Fibroblast of skin of right biceps (primary cell): Measurements from ENCODE around the gene MGAT1.
A peak's percentile ranks its signal among the peaks of the same experiment; 100 is the strongest.
"Not testable (repeated sequence)": the region's sequence is repeated elsewhere in the genome, so short reads cannot be mapped to it uniquely, and the experiment has no call there.

Experiments
- DNase-seq: peaks from one replicate; pipeline ENCODE4 v3.0.0-alpha.2; 2013

Gene MGAT1

DNA sequence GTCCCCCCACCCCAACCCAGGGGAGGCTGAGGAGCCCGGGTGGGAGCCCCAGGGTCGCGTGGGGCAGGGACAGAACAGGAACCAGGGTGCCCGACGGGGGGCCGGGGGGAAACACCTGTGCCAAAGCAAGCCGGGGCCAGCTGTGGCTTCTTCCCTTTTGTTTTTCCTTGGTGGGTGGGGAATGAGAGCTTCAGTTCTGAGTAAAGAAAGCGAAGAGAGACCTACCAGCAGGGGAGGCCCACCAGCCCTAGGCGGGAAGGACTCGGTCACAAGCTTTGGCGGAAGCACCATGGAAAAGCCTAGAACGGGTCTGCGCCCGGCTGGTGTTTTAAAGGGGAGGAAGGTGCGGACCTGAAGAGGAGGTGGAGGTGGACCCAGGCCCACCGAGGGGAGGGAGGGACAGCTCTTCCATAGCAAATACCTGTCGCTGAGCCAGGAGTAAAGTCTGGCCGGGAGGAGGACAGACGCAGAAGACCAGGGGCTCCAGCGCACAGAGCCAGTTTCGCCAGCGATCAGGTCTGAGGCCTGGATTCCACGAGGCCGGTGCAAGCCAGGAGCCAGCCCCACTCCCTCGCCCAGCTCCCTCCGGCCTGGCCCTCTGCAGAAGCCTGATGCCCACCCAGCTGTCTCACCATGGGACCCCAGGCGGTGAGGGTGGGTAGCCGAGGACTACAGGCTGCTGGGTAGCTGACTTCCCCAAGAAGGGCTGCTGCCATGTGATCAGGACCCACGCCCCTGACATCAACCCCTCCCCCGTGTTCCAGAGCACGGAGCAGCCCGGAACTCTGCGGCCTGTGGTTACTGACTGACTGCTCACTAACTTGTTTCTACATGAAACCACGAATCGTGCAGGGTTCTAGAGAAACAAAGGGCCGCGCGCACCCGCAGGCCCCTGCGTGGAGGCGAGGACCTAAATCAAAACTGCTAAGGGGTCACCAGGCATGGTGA is 849 bp upstream of the MGAT1 start:
- DNase-seq = no peak

DNA sequence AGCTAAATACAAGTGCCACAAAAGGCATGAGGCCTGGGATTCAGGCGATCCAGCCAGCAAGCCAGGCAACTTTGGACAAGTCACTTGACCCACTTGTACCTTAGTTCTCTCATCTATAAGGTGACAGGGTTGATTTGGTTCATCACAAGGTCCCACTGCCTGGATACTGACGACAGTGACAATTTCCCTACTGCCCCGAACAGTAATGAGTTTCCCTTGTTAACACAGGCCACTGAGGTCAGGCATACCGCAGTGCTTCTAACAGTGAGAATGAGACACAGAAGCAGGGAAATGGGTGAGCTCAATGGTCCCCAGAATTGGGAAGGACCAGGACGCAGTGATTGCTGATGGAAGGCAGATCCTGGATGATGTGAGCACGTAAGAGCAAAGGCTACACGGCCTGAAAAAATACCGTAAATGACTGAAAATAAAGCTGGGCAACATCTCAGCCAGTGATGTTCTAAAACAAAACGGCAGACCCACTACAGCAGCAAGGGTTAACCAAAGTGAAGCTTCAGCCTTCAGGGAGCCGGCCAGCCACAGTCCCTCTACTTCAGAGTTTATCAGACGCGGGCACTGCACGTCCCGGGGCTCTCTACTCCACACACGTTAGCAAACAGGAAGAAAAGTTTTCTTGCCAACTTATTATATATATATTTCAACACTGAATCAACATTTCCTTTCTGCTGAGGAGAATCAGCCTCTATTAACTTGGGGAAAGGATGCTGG is 846 bp downstream of the MGAT1 start:
- no peak for DNase-seq

DNA sequence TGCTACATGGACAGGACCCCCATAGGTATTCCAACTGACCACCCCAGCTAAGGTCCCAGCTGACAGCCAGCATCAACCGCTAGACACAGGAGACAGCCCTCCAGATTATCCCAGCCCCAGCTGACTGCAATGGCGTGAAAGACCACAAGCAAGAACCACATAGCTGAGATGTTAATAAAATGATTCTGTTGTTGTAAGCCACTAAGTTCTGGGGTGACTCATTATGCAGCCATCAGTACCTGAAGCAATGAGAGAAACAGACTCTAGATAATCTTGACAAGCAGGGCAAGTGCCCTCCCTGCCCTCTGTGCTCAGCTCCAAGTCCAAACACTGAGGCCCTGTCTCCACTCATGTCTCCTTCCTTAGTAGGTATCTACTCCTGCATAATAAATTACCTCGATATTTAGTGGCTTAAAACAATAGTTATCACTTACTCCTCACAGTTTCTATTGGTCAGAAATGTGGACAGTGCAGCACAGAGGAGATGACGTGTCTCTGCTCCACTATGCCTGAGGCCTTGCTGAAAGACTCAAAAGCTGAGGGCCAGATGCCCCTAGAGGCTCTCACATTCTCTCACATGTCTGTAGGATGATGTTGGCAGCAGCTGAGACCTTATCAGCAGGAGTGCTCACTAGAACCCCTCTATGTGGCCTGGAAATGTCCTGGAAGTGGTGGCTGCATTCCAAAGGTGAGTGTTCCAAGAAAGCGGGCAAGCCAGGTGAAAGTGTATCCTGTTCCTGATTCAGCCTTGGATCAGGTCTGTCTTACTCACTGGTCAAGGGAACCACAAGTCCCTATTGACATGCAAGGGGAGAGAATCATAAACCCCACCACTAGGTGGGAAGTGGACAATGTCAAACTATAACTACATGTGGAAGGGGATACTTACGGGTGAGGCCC is 2.5 kb downstream of the MGAT1 start:
- DNase-seq = peak; percentile 83

DNA sequence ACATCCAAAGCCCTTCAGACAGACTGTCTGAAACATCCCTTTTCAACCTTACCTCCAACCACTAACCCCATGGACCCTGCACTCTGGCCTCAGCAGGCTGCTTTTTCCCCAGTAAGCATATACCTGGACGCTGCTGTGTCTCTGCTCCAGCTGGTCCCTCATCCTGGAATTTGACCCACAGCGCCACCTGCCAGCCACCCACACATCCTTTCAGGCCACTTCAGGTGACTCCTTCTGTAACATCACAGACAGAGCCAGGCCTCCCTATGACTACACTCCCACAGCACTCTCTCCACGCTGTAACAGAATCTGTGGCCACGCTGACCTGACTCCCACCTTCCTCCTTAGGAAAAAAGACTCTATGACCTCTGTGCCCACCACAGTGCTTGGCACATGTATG is 3.4 kb downstream of the MGAT1 start:
- DNase-seq = no peak

DNA sequence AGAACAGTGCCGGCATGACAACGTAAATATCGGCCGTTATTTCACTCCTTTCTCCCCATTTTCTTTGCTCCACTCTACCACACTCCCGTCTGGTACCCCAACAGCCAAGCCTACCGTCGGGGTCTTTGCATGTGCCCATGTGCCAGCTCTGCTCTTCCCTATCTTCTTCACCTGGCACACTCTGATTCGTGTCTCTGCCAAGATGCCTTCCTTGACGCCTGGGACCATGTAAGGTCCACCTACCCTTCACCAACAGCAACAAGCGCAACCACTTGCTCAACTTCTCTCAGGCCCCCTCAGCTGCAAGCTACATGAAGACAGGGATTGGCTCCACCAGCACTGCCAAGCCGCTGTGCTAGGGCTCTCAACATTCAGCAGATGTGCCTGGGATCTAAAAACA is 4.4 kb downstream of the MGAT1 start:
- DNase-seq = no peak

DNA sequence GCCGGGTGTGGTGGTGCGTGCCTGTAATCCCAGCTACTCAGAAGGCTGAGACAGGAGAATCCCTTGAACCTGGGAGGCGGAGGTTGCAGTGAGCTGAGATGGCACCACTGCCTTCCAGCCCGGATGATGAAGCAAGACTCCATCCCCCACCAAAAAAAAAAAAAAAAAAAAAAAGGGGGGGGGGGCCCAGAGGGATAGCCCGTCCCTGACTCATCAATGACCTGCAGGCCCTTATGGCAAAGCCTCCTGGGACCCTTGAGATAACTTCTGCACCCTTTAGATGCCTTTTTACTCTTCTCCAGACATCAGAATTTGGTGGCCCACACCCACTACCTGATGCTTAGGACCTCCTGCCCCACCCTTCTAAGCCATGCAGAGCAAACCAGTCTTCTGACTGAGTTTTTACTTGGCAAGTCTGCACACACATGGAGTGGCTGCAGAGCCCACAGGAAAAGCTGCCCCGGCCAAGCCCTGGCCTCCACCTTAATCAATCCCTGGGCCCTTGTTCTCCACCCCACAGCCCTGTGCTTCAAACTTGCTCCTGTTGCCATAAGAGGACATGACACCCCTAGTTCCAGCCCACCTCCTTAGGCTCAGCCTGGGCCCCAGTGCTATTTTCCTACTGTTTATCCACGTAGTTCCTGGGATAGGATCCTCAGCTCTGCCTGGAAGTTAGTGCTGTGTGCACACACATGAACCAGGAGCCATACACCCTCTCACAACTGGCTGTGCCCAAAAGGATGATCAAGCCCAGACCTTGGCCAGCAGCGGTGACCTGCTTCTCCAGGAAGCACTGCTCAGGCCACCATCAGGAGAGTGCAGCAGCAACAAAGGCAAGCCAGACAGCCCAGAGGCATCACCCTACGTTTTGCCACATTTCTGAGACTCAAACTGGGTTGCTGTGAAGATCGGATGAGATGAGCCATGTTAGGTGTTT is 5.1 kb downstream of the MGAT1 start:
- no peak for DNase-seq

DNA sequence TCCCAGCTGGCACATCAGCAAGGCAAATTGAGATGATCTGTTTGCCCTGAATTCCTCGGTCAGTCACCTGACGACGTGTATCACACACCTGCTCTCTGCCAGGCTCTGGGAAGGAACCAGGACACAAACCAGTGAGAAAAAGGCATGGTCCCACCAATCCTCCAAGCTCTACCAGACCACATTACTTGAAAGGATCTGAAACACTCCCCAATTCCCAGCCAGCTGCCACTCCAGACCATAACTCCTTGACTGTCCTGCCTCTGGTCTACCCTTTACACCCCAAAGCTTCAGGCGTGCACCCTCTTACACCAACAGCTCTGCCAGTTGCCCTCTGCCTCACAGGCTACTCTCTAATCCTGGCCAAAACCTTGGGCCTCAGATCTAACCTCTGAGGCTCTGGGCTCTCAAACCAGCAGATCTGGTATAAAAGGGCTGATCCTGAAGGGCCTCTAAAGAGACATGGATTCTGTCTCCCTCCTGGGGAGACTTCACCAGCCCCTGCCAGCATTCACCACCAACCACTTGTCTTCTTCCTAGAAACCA is 6.8 kb downstream of the MGAT1 start:
- no peak for DNase-seq

DNA sequence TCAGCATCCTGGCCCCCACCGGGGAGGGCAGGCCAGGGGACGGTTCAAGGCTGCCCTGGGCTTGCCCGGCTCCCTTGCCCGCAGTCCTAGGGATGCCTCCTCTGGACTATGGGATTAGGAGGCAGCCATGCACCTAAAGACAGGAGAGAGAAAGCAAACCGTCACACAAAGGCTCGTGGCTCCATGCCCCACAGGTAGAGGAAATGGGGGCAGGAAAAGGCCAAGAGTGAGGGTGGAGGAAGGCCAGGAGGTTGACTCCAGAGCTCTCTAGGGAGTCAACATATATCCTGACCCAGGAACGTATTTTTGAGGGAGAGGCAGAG is 9.7 kb downstream of the MGAT1 start:
- no peak for DNase-seq

DNA sequence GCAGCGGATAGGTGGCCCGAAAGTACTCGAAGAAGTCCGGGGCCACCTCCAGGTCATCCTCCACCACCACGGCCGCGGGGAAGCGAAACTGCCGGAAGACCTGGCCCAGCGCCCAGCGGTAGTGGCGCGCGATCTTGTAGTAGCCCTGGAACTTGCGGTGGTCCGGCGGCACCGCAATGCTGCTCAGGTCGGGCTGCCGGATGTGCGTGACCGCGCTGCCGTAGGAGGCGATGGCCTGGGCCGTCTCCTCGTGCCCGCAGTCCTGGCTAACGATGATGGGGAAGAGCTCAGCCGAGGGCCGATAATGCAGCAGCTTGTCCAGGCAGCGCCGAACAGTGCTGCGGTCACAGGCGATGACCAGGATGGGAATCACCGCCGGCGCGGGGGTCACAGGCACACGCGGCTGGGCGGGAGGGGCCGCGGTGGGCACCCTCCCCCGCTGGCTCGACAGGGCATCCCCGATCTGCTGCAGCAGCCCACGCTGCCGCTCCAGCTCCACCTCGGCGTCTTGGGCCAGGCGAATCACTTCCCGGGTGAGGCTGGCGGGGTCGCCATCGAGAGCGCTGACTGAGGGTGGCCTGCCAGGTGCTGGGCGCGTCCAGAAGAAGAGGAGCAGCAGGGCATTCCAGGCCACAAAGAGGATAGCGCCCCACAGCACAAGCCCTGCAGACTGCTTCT is 10.2 kb downstream of the MGAT1 start:
- DNase-seq = no peak

DNA sequence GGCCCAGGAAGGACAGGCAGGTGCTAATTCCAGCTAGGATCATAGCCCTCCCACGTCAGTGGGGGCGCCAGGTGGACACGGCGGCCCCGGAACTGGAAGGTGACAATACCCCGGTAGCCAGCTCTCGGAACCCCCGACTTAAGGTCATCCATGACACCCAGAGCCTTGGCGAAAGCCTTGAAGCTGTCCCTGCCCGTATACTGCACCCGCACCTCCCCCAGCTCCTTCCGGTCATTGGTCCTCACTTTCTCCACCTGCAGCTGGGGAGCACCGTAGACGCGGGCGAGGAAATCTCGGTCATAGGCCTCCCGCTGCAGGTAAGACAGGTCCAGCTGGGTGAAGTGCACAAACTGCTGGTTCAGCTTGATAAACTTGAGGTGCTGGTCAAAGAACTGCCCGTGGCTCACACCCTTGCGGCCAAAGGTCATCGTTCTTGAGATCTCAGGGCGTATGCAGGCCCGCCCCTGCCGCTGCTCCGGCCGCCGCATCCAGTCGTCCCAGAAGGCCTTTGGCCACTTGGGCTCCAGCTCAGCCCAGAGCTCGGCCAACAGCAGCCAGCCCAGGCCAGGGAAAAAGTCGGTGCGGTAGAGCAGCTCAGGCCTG is 10.9 kb downstream of the MGAT1 start:
- DNase-seq = no peak

DNA sequence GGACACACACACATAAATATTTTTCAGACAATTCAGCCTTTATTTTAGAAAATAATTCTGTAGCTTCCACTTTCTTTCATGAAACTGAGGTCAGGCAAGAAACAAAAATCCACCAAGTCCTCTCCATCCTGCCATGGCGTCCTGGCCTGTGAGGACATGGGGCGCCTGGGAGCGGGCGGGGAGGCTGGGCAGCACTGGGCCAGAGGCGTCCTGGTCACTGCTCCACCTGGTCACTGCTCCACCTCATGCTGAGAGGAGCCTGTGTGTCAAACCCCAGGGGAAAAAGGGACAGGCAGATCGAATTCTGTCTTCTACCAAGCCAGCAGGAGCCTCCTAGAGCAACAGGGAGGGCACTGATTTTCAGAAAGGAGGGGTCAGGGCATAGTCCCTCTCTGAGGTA is 12.1 kb downstream of the MGAT1 start:
- no peak for DNase-seq

DNA sequence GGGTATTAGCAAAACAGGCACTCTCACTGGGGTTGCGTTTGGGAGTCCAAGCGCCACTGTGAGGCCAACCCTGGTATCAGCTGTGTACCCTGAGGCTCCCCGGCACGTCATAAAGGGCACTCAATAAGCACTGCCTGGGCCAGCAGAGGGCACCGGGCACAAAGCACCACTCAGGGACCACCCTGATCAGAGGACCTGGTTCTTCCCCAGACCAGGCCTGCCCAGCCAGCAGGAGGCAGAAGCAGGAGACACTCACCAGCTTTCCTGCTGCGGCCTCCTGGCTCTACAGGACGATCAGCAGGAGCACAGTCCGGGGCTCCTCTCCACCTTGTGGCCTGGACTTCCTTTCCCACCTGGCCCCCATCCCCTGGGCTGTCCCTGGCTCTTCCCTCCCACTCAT is 12.6 kb downstream of the MGAT1 start:
- no peak for DNase-seq

DNA sequence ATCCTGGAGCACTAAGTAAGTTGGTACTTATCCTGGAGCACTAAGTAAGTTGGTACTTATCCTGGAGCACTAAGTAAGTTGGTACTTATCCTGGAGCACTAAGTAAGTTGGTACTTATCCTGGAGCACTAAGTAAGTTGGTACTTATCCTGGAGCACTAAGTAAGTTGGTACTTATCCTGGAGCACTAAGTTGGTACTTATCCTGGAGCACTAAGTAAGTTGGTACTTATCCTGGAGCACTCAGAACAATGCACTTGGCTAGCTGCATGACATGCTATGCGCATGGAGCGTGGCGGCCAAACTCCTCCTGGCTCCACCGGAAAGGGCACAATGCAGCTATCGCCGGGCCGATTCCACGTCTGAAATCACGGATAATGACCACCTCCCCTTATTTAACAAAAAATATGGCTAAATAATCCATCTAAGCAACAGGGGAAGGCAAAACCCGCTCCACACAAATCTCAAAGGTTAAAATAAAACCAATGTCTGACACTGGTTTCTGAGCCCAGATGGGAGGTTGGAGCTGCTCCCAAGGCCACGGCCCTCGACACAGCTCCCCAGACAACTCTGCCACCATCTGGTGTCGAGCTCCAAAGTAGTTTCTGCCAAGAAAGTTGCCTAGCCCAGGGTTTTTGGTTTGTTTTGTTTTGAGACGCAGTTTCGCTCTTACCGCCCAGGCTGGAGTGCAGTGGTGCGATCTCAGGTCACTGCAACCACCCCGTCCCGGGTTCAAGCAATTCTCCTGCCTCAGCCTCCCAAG is 13.8 kb downstream of the MGAT1 start:
- not testable (repeated sequence) for DNase-seq

DNA sequence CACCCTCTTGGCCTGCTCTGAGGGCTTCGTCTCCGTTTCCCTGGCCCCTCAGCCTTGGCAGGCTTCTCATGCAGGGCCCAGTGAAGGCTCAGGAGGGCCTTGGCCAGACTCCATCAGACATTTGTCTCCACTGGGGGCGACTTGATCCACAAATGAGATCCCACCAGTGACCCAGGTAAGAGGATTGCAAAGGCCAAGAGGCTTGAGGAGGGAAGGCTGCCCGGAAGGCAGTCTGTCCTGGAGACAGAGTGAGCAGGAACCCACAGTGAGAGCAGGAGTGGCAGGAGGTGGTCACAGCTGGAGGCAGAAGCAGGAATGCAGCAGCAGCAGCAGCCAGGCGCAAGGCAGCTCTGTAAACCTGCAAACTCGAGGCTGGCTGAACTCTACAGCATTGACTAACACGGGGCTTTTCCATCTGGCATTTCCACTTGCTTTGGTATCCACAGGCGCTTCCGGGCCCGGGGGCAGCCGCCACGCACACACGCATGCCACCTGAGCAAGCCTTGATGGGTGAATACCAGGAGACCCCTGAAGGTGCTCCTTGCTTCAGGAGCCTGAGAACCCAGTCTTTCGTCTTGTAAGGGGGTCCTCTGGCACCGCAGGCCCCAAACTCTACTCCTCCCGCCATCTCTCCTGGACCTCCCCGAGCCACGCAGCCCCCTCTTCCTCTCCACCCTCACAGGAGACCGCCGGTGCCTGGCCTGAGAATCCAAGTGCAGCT is 14.7 kb downstream of the MGAT1 start:
- DNase-seq = no peak

DNA sequence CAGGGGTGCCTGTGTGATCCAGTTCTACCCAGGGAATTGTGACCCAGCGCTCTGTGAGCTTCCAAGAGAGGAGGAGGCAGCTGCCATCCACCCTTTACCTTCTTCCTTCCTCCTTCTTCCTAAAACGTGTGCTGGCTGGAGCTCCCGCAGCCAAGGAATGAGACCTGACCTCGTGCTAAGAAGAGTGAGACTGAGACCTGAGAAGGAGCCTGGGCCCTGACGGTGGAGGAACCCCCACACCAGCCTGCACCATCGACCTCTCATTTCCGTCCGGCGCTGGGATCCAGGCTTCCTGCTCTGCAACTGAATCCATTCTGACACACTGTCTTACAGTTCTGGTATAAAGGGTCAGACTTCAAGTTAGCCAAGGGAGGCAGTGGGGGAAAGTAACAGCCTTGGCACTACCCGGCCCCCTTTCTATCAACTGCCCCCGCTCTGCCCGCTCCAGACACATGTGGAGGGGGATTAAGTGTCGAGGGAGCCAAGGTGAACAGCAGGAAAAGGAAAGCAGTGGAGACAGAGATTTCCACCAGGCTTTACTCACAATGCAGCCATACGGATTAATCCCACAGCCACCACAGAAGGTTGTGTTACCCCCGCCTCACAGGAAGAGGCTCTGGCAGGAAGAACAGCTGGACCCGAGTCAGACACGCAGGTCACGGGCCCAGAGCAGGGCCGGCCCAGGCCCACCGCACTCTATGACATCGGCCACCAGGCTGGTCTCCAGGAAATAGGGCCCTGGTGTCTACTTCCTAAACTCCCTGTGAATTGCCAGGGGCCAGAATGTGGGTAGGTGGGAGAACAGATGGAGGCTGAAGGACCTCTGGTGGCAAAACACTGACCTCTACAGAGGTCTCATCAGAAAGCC is 15.8 kb downstream of the MGAT1 start:
- no peak for DNase-seq

DNA sequence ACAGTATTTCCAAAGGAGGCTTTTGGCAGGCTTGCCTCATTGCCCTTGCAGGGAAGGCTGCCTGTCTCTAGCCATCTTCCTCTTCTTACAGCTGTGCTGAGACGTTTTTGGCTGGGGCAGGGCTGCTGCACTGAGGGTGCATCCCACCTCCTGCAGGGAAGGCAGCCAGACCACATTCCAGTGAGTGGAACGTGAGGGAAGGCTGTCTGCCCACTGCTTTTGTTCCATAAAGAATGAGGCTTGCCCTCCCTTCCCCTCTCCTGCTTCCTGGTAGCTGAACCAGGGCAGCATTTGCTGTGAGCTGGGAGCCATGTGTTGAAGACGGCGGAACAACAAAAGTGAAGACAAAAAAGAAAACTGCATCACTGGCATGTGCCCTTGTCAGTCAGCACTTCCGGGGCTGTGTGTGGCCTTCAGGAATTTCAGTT is 16.8 kb downstream of the MGAT1 start:
- peak; percentile 86 for DNase-seq

DNA sequence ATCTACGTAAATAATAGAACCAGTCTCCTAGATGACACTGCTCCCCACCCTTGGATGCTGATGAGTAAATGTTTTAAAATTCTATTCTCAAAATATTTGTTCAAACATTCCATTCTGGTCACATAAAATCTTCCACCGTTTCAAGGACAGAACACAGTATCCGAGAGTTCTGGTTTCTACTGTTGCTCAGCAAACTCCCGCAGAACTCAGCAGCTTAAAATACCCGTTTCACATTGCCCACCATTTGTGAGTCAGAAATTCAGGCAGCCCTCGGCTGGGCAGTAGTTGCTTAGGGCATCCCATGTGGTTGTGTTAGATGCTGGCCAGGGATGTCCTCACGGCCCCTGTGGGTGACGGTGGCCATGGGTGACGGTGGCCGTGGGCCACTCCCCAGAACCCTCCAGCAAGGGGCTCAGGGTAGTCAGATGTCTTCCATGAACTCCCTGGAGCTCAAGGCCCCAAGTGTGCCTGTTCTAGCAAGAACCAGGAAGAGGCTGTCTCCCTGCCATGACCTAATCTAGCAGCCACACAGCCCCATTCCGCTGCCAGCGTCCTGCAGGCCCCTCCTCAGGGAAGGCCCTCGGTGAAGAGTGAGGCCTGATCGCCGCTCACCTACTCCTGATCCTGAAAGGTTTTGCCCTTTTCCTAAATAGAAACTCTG is 17.4 kb downstream of the MGAT1 start:
- DNase-seq = peak; percentile 85
